Left ventricle myocardium inferior (tissue), 1 donor: ENCODE measurements around the gene RNF175. TPM values are rescaled to one million over a fixed set of nuclear protein-coding genes. Genes with fewer than 3 reads are reported as not detected.

Source experiments
- DNase-seq: peaks from one replicate; pipeline ENCODE4 v3.0.0-alpha.2; 2020
- H3K27ac ChIP-seq: fragments of 200-600 bp; replicated peaks from 2 replicates; pipeline ENCODE4 v1.8.0; 2021
- H3K27me3 ChIP-seq: fragments of 200-600 bp; 2 replicates; pipeline ENCODE4 v1.8.0; 2021; ENCODE audit warnings: low read depth
- H3K36me3 ChIP-seq: fragments of 200-600 bp; 2 replicates; pipeline ENCODE4 v1.8.0; 2021
- H3K4me1 ChIP-seq: fragments of 200-600 bp; 2 replicates; pipeline ENCODE4 v1.8.0; 2021
- H3K4me3 ChIP-seq: fragments of 200-600 bp; 2 replicates; pipeline ENCODE4 v1.8.0; 2021; ENCODE audit warnings: mild to moderate bottlenecking, moderate library complexity
- H3K9me3 ChIP-seq: fragments of 200-600 bp; replicated peaks from 2 replicates; pipeline ENCODE4 v1.8.0; 2021
- intact Hi-C: fragments of 100-400 bp; cut with micrococcal nuclease; formaldehyde crosslinking; loops from one replicate; pipeline ENCODE4 v1.11.0; 2022
- total RNA-seq: library from RNA; stranded (reverse); fragmentation: NEBNext Ultra II Directional; extraction: Animal tissue kit (Norgen Biotek cat#: 25700); gene quantifications from one replicate; pipeline ENCODE4 v1.2.1, GENCODE V29; 2021
- TF ChIP-seq, protein P1 (sequence below): fragments of 200-600 bp; IDR thresholded peaks from 2 replicates; pipeline ENCODE4 v1.8.0; 2021; ENCODE audit warnings: antibody characterized with exemption, mild to moderate bottlenecking, borderline replicate concordance
- donor health status: DM: no; HTN: yes; CAD: no; lungs with severe emphysema.

The RNF175 gene
- total RNA-seq, 1 donor from 2014 or later = 0.71 TPM

DNA sequence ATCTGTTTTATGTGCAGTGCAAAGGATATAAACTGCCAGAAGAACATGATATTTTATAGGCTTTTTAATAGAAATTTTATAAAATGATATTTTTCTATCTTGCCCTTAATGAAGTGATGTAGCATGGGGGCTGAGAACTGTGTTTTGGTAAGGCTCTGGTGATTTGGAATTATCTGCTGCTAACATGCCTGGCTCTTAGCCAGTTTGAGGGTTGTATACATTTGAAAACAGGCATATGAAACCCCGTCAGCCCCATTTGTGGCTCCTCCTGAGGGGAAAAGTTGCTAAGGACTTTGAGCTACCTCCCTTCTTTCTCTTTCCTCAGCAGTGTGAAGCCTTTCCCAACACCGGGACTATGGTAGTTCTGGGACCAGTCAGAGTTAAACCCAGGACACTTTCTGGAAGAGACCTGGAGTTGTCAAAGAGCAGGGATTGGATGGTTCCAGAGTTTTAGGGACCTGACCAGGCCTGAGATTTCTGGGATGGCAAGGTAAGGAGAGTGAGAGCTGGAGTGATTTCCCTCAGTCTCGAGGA lies 24.4 kb upstream of the RNF175 start:
- Histone ChIP-seq H3K27me3 (peaks cover 94% of the 10 kb centered on the region), H3K4me3 (no peak overlapping the region), H3K4me1 (peaks cover 12% of the 10 kb centered on the region), H3K9me3 (no peaks in the 10 kb centered on the region), H3K36me3 (no peaks in the 10 kb centered on the region), H3K27ac (no peak overlapping the region)
- no peak for DNase-seq
- TF ChIP-seq, protein P1, sequence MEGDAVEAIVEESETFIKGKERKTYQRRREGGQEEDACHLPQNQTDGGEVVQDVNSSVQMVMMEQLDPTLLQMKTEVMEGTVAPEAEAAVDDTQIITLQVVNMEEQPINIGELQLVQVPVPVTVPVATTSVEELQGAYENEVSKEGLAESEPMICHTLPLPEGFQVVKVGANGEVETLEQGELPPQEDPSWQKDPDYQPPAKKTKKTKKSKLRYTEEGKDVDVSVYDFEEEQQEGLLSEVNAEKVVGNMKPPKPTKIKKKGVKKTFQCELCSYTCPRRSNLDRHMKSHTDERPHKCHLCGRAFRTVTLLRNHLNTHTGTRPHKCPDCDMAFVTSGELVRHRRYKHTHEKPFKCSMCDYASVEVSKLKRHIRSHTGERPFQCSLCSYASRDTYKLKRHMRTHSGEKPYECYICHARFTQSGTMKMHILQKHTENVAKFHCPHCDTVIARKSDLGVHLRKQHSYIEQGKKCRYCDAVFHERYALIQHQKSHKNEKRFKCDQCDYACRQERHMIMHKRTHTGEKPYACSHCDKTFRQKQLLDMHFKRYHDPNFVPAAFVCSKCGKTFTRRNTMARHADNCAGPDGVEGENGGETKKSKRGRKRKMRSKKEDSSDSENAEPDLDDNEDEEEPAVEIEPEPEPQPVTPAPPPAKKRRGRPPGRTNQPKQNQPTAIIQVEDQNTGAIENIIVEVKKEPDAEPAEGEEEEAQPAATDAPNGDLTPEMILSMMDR = no peak
- intact Hi-C loops = no loop called here

DNA sequence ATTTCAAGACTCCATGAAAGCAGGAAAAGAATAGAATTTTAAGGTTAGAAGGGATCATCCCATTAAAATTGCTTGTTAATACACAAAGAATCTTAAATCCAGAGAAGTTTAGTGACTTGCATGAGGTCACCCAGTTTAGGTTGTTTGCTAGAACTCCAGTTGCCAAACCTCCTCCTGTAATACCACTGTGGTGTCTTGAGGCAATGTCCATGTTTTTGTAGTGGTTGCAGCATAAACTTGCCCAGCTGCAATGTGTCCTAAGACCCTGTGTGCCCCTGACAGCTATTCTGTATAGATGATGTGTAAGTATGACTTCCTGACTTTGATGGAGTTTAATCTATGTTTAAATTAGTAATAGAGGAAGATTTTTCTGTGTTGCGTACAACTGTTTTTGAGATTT lies 22.8 kb upstream of the RNF175 start:
- H3K4me1 ChIP-seq = no peaks in the 10 kb centered on the region
- H3K27ac ChIP-seq = no peak overlapping the region
- TF ChIP-seq, protein P1 = no peak
- DNase-seq = no peak
- peaks cover 90% of the 10 kb centered on the region for H3K27me3 ChIP-seq
- H3K9me3 ChIP-seq = no peaks in the 10 kb centered on the region
- intact Hi-C loops = no loop called here
- H3K4me3 ChIP-seq = no peak overlapping the region
- H3K36me3 ChIP-seq = no peaks in the 10 kb centered on the region

DNA sequence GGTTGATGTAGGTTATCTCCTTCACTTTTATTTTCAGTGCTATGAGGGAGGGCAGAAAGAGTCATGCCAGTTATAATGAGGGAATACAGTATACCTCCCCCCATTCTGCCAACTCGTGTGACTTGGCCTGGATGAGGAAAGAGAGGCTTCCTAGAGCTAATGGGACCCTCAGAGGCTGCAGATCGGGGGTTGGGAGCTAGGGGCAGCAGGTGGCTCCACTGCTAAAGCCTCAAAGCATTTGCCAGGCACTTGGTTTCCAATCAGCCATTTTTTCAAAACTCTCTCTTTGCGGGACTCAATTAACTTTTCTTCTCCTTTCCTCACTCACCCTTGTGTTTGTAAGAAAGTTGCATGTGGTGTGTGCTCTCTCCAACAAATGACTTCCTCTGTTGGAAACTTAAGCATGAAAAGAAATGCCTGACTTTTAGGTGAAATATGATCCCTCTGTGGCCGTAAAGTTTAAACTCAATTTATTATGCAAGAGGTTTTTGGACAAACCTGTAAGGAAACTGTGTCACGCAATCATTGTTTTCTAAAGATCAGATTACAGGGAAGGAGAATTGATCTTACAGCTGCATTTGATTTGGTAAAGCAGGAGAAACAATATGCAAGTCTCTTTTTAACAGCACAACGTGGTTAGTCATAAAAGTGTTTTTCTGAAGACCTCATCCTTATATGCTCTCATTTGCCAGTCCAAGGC lies 22.0 kb upstream of the RNF175 start:
- intact Hi-C loops = no loop called here

DNA sequence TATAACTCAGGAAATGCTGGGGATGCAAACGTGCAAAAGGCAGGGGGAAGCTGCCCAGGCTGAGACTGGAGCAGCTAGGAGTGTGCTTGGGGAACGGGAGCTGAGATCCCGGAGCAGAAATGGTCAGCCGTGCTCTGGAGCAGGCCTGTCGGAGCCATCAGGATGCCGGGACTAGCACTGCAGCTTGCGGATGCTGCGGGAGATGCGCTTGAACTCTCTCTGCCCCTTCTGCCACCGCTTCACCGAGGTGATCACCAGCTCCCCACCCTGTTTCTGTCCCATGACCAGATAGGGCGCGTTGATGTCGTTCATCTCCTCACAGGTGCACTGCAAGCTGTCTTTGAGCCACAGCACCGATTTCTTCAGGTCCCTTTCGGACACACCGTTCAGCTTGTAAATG lies 21.5 kb upstream of the RNF175 start:
- Histone ChIP-seq H3K36me3 (no peaks in the 10 kb centered on the region), H3K4me1 (no peaks in the 10 kb centered on the region), H3K27me3 (peaks cover 84% of the 10 kb centered on the region), H3K4me3 (no peak overlapping the region), H3K9me3 (no peaks in the 10 kb centered on the region), H3K27ac (no peak overlapping the region)
- no peak for DNase-seq
- intact Hi-C loops = no loop called here
- TF ChIP-seq, protein P1 = no peak

More for the DNA sequence above, 22.0 kb upstream of the RNF175 start:
- H3K27me3 ChIP-seq = peaks cover 84% of the 10 kb centered on the region
- no peak for DNase-seq
- no peaks in the 10 kb centered on the region for H3K36me3 ChIP-seq
- no peak overlapping the region for H3K27ac ChIP-seq
- H3K4me1 ChIP-seq = no peaks in the 10 kb centered on the region
- TF ChIP-seq, protein P1 = no peak
- H3K9me3 ChIP-seq = no peaks in the 10 kb centered on the region
- no peak overlapping the region for H3K4me3 ChIP-seq

DNA sequence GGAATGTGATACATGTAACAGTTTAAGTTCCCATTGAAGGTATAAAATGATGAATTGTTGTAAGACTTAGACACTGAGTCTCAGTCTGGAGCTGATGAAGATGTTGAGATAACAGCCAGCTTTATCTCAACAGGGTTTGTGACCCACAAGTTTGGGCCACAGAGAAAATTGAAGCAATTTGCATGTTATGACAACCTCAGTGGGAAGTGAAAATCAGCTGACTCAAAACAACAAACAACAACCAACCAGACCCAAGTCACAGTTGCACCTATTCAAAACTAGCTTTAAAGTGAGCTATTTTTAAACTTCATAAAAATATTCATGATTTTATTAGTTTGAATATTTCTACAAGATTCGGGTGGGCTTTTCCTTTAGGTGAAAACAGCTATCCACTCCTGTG lies 21.1 kb upstream of the RNF175 start:
- Histone ChIP-seq H3K27me3 (peaks cover 81% of the 10 kb centered on the region), H3K36me3 (no peaks in the 10 kb centered on the region), H3K9me3 (no peaks in the 10 kb centered on the region), H3K4me1 (no peaks in the 10 kb centered on the region), H3K27ac (no peak overlapping the region), H3K4me3 (no peak overlapping the region)
- no peak for DNase-seq
- TF ChIP-seq, protein P1 = no peak
- intact Hi-C loops = no loop called here
